Cortex of kidney (tissue), 1 donor: ENCODE results near the gene CCDC15.

Experiments used
- DNase-seq: peaks from one replicate; lab custom pipeline; 2025; lab: John Stamatoyannopoulos, UW

CCDC15 gene

GRCh38 chr11:124953753-124954589 lies at the start of gene CCDC15:
TSS of gene CCDC15 (plus strand) at chr11:124954202. CDS start at chr11:124954733, 531 bp downstream.
- no peak for DNase-seq

DNA sequence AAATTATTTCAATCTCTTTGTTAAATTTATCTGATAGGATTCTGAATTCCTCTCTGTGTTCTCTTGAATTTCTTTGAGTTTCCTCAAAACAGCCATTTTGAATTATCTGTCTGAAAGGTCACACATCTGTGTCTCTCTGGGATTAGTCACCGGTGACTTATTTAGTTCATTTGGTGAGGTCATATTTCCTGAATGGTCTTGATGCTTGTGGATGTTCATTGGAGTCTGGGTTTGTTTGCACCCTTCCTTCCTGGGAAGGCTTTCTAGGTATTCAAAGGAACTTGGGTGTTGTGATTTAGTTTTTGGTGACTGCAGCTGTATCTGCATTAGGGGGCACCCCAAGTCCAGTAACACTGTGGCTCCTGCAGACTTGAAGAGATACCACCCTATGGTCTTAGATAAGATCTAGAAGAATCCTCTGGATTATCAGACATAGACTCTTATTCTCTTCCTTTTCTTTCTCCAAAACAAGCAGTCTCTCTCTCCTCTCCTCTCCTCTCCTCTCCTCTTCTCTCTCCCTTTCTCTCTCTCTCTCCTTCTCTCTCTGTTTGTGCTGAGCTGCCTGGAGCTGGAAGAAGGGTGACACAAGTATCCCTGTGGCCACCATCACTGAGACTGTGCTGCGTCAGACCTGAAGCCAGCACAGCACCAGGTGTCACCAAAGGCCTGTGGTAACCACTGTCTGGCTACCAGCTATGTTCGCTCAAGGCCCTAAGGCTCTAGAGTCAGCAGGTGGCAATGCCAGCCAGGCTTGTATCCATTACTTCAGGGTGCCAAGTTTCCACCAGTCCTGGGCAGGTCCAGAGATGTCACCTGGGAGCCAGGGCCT lies 38.2 kb upstream of the CCDC15 start:
- DNase-seq, result no peak

- DNase-seq, result no peak
Measured at GRCh38 chr11:124916370-124916710, 37.7 kb upstream of the CCDC15 start.

DNA sequence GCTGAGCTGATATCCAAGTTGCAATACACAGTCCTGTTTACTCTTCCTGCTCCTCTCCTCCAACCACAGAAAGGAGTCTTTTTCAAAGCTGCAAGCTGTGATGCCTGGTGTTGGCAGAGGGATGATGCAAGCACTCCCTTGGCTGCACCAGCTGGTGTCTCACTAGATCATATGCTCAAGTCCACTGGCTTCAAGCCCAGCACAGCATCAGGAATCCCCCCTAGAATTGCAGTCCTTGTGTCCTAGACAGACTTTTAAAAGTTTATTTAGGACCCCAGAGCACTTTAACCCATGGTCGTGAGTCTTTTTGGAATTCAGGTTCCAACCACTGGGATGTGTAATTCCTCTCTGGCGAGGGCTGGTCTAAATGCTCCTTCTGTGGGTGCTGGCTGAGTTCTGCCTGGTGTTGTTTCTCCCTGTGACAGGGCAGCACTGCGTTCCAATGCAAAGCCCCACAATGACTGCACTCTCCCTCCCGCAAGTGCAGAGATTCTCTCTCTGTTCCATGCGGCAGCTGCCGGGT lies 36.8 kb upstream of the CCDC15 start:
- DNase-seq, result no peak

DNA sequence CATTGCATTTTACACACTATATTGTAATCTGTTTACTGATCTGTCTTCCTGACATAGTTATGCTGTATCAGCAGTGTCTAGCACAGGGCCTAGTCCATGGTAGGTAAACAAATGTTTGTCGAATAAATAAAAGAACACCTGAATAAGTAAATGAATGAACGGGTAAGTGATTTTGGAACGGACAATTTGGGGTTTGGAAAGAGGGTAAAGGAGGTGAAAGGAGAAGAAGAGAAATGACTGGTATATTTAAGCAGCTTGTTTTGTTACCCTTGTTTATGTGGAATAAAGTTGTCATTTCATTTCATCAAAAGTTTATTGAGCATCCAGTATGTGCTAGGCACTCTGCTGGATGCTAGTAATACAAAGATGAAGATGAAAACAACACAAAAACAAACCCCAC lies 35.1 kb upstream of the CCDC15 start, which contains the start of gene HEPN1:
Gene HEPN1, plus strand, starts transcription at position 301 of the 400 bp plus-strand sequence.
- DNase-seq, result no peak

DNA sequence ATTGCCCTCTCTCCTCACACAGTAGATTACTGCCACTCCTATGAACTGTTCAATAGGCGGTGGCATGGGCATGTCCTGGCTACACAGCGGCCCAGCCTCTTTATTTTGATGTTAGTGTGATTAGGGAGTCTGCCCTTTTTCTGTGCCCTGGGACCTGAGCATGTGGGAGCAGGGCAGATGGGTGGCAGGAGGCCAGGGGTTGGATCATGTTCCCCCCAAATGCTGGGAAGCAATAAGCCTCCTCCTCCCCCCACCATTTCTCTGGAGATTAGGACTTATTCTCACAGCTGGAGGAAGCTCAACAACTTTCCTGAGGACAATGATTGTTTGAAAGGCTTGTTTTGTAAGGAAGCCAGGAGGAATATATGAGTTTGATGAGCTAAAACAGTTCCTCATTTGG lies 34.1 kb upstream of the CCDC15 start:
- DNase-seq, result no peak

DNA sequence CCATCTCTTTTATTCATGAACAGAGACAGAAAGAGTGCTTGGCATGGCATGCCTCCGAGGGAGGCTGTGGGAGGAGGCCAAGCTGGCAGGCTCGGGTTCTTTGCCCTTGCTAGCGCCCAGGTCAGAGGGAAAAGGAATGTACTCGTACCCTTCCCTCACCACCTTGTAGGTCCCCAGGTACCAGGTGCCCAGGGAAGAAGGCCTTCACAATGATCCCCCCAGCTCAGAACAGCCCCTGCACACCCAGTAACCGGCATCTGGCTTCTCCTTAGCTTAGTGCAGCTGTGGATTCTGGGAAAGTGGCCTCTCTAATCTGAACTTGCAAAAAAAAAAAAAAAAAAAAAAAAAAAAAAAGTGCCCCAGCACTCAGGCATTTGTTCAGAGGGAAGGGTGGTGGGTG lies 33.6 kb upstream of the CCDC15 start:
- DNase-seq, result no peak

GRCh38 chr11:124920870-124921609 lies 33.0 kb upstream of the CCDC15 start:
- no peak for DNase-seq

- no peak for DNase-seq
Measured at GRCh38 chr11:124922831-124923230, 31.2 kb upstream of the CCDC15 start.

DNA sequence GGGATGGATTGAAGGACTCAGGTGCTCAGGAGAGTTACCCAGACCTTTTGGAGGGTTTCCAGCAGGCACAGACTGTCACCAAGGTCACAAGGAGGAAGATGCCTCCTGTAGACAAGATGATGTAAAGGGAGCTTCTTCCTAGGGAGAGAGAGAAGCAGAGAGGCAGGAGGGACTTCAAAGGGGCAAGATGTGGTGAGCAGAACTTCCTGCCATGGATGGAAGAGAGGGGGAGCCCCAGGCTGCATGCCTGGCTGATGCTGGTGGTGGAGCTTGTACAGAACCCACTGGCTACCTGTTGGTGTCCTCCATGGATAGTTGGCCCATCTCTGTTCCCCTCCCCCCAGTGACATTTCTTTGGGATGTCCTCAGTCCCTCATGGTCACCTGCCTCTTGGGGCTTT lies 30.7 kb upstream of the CCDC15 start:
- DNase-seq, result no peak

DNA sequence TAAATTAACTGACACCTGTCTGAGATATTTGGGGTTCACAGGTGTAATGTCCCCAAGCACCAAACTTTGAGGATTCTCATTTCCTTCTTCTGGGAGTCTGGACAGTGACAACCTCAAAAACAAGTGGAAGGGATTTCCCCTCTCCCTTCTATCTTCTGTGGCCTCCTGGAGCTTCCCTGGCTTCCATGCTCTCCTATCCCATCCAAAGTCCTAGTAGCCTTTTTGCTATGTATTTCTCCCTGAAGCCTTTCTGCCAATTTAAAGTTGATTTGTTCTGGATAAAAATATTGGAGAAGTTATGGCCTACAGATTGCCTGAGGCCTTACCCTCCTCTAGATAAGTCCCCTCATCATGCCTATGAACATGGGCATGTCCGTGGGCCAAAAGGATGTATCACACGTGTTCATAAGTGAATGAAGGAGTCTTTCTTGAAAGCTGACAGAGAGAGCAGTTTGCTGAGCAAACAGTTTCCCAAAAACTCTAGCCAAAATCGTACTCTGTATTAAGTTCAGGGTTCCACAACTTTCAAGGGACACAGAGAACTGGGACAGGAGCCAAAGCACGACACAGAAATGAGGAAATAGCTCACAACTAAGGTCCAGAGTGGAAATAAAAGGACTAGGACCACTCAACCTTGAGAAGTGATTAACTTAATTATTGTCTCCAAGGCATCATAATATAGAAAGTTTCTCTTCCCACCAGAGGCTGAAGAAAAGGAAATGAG lies 24.9 kb upstream of the CCDC15 start:
- no peak for DNase-seq

DNA sequence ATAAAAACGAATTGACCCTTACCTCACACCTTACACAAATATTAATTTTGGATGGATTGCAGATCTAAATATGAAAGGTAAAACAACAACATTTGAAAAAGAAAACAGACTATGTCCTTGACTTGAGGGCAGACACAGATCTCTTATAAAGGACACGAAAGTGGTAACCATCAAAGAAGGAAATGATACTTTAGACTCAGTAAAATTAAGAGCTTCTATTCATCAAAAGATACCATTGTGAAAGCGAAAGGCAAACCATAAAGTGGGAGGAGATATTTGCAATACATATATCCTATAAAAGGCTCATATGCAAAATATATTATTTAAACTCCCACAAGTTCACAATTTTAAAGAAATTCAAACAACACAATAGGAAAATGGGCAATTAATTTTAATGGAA lies 23.2 kb upstream of the CCDC15 start:
- no peak for DNase-seq

DNA sequence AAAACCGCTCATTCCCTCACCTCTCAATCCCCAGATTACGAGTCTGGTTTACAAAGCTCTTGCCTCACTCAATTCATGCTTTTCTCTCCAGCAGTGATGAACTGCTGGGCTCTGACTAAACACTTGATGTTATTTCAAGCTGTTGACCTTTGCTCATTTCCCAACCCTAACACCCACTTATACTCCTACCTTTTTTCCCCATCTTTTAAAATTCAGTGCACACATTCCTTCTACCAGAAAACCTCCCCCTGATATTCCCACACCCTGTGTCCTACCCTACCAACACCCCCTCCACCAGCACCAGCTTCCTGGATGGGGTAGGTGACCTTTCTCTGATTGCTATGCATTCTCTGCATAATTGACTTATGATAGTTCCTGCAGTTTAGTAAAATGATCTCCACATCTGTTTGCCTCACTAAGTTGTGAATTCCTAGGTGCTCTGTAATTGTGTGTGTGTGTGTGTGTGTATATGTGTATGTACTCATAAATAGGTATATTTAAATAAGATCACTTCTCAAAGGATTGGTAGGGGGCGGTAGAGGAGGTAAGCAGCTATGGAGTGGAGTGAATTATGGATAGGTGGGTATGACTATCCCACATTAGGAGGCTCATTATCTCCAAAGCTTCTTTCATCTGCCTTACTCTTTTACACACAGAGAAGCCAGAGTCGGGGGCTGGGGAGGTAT lies 19.0 kb upstream of the CCDC15 start:
- no peak for DNase-seq

- DNase-seq, result no peak
Measured at GRCh38 chr11:124935548-124936514, 18.2 kb upstream of the CCDC15 start, which contains the start of gene HEPACAM. TSS of gene HEPACAM (minus strand) at chr11:124936047. CDS start at chr11:124936006, 41 bp downstream.

- no peak for DNase-seq
Measured at GRCh38 chr11:124937336-124937935, 16.6 kb upstream of the CCDC15 start.

GRCh38 chr11:124938206-124938765 lies 15.7 kb upstream of the CCDC15 start:
- DNase-seq, result no peak

GRCh38 chr11:124938970-124939369 lies 15.0 kb upstream of the CCDC15 start:
- DNase-seq, result no peak

DNA sequence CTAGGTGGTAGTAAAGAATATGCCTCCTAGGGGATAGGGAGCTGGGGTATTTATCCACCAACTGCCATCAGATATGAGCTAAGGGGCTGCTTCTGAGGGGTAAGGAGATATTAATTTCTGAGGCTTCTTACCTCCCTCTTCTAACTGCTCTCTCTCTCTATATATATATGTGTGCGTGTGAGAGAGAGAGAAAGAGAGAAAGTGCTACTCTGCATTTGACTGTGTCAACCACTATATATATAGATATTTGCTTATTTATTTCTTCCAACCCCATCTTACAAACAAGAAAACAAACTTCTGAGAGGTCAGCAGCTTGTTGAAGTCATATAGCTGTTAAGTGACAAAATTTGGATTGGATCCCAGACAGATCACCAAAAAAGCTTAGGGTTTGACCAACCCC lies 12.3 kb upstream of the CCDC15 start:
- DNase-seq, result no peak
